ENCODE measurements around the gene SOX1. TPM values are rescaled to one million over a fixed set of nuclear protein-coding genes. Genes with fewer than 3 reads are reported as not detected.

SOX1 gene
- total RNA-seq, 6 experiments from 2014 or later, result not detected

- ATAC-seq, result no peak
- peaks cover 0 to 15% of the 10 kb centered on the region in 2 donors for H3K27me3 ChIP-seq
Measured at GRCh38 chr13:112079696-112080095, 12.7 kb downstream of the SOX1 start.

GRCh38 chr13:112083971-112084370, 17.0 kb downstream of the SOX1 start:
- H3K27me3 ChIP-seq, result peaks cover 0 to 7% of the 10 kb centered on the region in 2 donors
- H3K9me3 ChIP-seq, result peaks cover 0 to 10% (median 1%) of the 10 kb centered on the region in 4 donors
- DNase-seq (no peak), ATAC-seq (no peak)
- H3K4me3 ChIP-seq, result no peak overlapping the region
- no peaks in the 10 kb centered on the region for H3K36me3 ChIP-seq
- no peaks in the 10 kb centered on the region for H3K4me1 ChIP-seq
- intact Hi-C loops (cut with DNase I), result no loop called here
- H3K27ac ChIP-seq, result no peak overlapping the region
- TF ChIP-seq CTCF (IDR thresholded peaks at IDR 0.05) (no peak), POLR2A (IDR thresholded peaks at IDR 0.05) (no peak)
- 86% methylated on average over 1 of the region's 1 CpG for WGBS (ENCODE audit: insufficient coverage, low coverage, low lambda C conversion rate, missing lambda C conversion rate)

More at GRCh38 chr13:112079696-112080095, 12.7 kb downstream of the SOX1 start:
- H3K27ac ChIP-seq, result no peak overlapping the region
- TF ChIP-seq POLR2A (IDR thresholded peaks at IDR 0.05) (no peak), CTCF (IDR thresholded peaks at IDR 0.05) (no peak)
- H3K4me1 ChIP-seq, result no peaks in the 10 kb centered on the region
- intact Hi-C loops (cut with DNase I), result no loop called here
- H3K4me3 ChIP-seq, result no peak overlapping the region
- no peaks in the 10 kb centered on the region for H3K36me3 ChIP-seq
- 54% methylated on average over 6 of the region's 6 CpGs for WGBS (ENCODE audit: insufficient coverage, low coverage, low lambda C conversion rate, missing lambda C conversion rate)
- H3K9me3 ChIP-seq, result peaks cover 0 to 10% (median 1%) of the 10 kb centered on the region in 4 donors
- DNase-seq, result no peak

GRCh38 chr13:112092453-112092852, 25.5 kb downstream of the SOX1 start:
- 25% methylated on average over 2 of the region's 4 CpGs for WGBS (ENCODE audit: insufficient coverage, low coverage, low lambda C conversion rate, missing lambda C conversion rate)
- ATAC-seq (no peak), DNase-seq (no peak)
- TF ChIP-seq POLR2A (IDR thresholded peaks at IDR 0.05) (no peak), CTCF (IDR thresholded peaks at IDR 0.05) (no peak)
- no peak overlapping the region for H3K4me3 ChIP-seq
- H3K27me3 ChIP-seq, result no peaks in the 10 kb centered on the region
- no peaks in the 10 kb centered on the region for H3K4me1 ChIP-seq
- intact Hi-C loops (cut with DNase I), result no loop called here
- H3K27ac ChIP-seq, result no peak overlapping the region
- no peaks in the 10 kb centered on the region for H3K9me3 ChIP-seq
- H3K36me3 ChIP-seq, result no peaks in the 10 kb centered on the region

GRCh38 chr13:112095354-112095753, 28.4 kb downstream of the SOX1 start:
- ATAC-seq (peak in 1 of 4 donors; percentile 20), DNase-seq (no peak)
- intact Hi-C loops (cut with DNase I), result no loop called here
- Histone ChIP-seq H3K27me3 (no peaks in the 10 kb centered on the region), H3K4me1 (no peaks in the 10 kb centered on the region), H3K36me3 (no peaks in the 10 kb centered on the region), H3K9me3 (no peaks in the 10 kb centered on the region), H3K27ac (no peak overlapping the region), H3K4me3 (no peak overlapping the region)
- WGBS (ENCODE audit: insufficient coverage, low coverage, low lambda C conversion rate, missing lambda C conversion rate), result 28% methylated on average over 2 of the region's 9 CpGs
- TF ChIP-seq POLR2A (IDR thresholded peaks at IDR 0.05) (no peak), CTCF (IDR thresholded peaks at IDR 0.05) (no peak)

GRCh38 chr13:112096959-112097358, 30.0 kb downstream of the SOX1 start:
- no peak overlapping the region for H3K4me3 ChIP-seq
- H3K36me3 ChIP-seq, result no peaks in the 10 kb centered on the region
- no peak for DNase-seq
- H3K27ac ChIP-seq, result no peak overlapping the region
- intact Hi-C loops (cut with DNase I), result no loop called here
- no peak for TF ChIP-seq POLR2A (IDR thresholded peaks at IDR 0.05)
- TF ChIP-seq CTCF (IDR thresholded peaks at IDR 0.05), result no peak
- ATAC-seq, result no peak
- H3K27me3 ChIP-seq, result peaks cover 0 to 8% of the 10 kb centered on the region in 2 donors
- WGBS (ENCODE audit: insufficient coverage, low coverage, low lambda C conversion rate, missing lambda C conversion rate), result 72% methylated on average over 6 of the region's 9 CpGs
- H3K4me1 ChIP-seq, result no peaks in the 10 kb centered on the region
- no peaks in the 10 kb centered on the region for H3K9me3 ChIP-seq
